Endodermal cell (in vitro differentiated cells): ENCODE data around the gene CST9. TPM values are rescaled to one million over a fixed set of nuclear protein-coding genes. Genes with fewer than 3 reads are reported as not detected.
A peak's percentile ranks its signal among the peaks of the same experiment; 100 is the strongest.
"Not testable (repeated sequence)": the region's sequence is repeated elsewhere in the genome, so short reads cannot be mapped to it uniquely, and the experiment has no call there.

Source experiments
- DNase-seq: peaks from one replicate; pipeline ENCODE4 v3.0.0-alpha.2; 2017
- H3K27ac ChIP-seq: 2 replicates; pipeline ENCODE4 v1.5.1; 2013; ENCODE audit warnings: mild to moderate bottlenecking, low read depth, low read length, moderate library complexity
- H3K27me3 ChIP-seq: 2 replicates; pipeline ENCODE4 v1.6.1; 2013; ENCODE audit warnings: mild to moderate bottlenecking, low read length, moderate library complexity; ENCODE audit not compliant: insufficient read depth, control insufficient read depth, poor library complexity, severe bottlenecking
- H3K36me3 ChIP-seq: 2 replicates; pipeline ENCODE4 v1.7.0; 2013; ENCODE audit warnings: mild to moderate bottlenecking, low read length, moderate library complexity; ENCODE audit not compliant: control insufficient read depth, insufficient read depth
- H3K4me1 ChIP-seq: one replicate; pipeline ENCODE4 v1.7.0; 2013; ENCODE audit warnings: low read length; ENCODE audit not compliant: control insufficient read depth, insufficient read depth
- H3K4me3 ChIP-seq: 2 replicates; pipeline ENCODE4 v1.5.1; 2013; ENCODE audit warnings: mild to moderate bottlenecking, low read length, moderate library complexity
- H3K9ac ChIP-seq: 2 replicates; pipeline ENCODE4 v1.6.1; 2013; ENCODE audit warnings: mild to moderate bottlenecking, low read length, moderate library complexity; ENCODE audit not compliant: poor library complexity, severe bottlenecking; ENCODE audit errors: extremely low read depth
- H3K9me3 ChIP-seq: 2 replicates; pipeline ENCODE4 v1.6.1; 2013; ENCODE audit warnings: mild to moderate bottlenecking, low read length, moderate library complexity; ENCODE audit not compliant: control insufficient read depth
- H3K27ac Mint-ChIP-seq: 2 replicates; pipeline ENCODE4 v1.8.0; 2020; ENCODE audit warnings: mixed read lengths
- H3K27me3 Mint-ChIP-seq: 2 replicates; pipeline ENCODE4 v1.8.0; 2021; ENCODE audit warnings: mild to moderate bottlenecking, mixed read lengths; ENCODE audit not compliant: insufficient read depth
- H3K36me3 Mint-ChIP-seq: 2 replicates; pipeline ENCODE4 v1.8.0; 2020; ENCODE audit warnings: low read depth, mixed read lengths
- H3K4me1 Mint-ChIP-seq: 2 replicates; pipeline ENCODE4 v1.8.0; 2020; ENCODE audit warnings: mixed read lengths
- H3K4me3 Mint-ChIP-seq: 2 replicates; pipeline ENCODE4 v1.8.0; 2020; ENCODE audit warnings: mild to moderate bottlenecking, moderate library complexity, mixed read lengths
- H3K9me3 Mint-ChIP-seq: 2 replicates; pipeline ENCODE4 v1.8.0; 2020; ENCODE audit warnings: mild to moderate bottlenecking, mixed read lengths
- CTCF ChIP-seq: fragments of 200-600 bp; sonication (generic); conservative IDR thresholded peaks from 2 replicates; pipeline ENCODE4 v1.5.0; 2021; ENCODE audit warnings: antibody characterized with exemption, mild to moderate bottlenecking
- WGBS, 2 experiments: methylation state at CpG; one replicate each; pipeline versions ENCODE4 v1.1.5 to v1.1.7; 2013; ENCODE audit warnings: missing lambda C conversion rate in 2 of 2, mixed read lengths in 1 of 2; ENCODE audit not compliant: insufficient coverage in 1 of 2, insufficient read length in 1 of 2; 5-methylcytosine and 5-hydroxymethylcytosine counted together
- total RNA-seq, 2 donors: library from RNA; stranded (reverse); fragmentation: NEBNext Ultra II Directional in 1 of 2; extraction: Animal tissue kit (Norgen Biotek cat#: 25700) in 1 of 2; gene quantifications; 2 replicates in 1 of 2; 3 replicates in 1 of 2; pipeline ENCODE4 v1.2.1, GENCODE V29; 2021

CST9 gene
- total RNA-seq, 2 donors from 2014 or later = not detected

- Histone ChIP-seq H3K36me3 (no peaks in the 10 kb centered on the region), H3K4me1 (peaks cover 7% of the 10 kb centered on the region), H3K9ac (no peak overlapping the region), H3K27me3 (no peaks in the 10 kb centered on the region), H3K27ac (no peak overlapping the region), H3K9me3 (no peaks in the 10 kb centered on the region), H3K4me3 (peak overlapping the region; percentile 91)
- no peak for TF ChIP-seq CTCF
- WGBS, 2 experiments = 90% methylated on average over 10 to 19 of the region's 19 CpGs
- H3K27me3 Mint-ChIP-seq = peaks cover 14% of the 10 kb centered on the region
- peaks cover 14% of the 10 kb centered on the region for H3K4me1 Mint-ChIP-seq
- no peak for DNase-seq
- H3K36me3 Mint-ChIP-seq = peaks cover 22% of the 10 kb centered on the region
- no peak overlapping the region for H3K27ac Mint-ChIP-seq
- H3K9me3 Mint-ChIP-seq = no peaks in the 10 kb centered on the region
- peak overlapping the region; percentile 74 for H3K4me3 Mint-ChIP-seq
Observed at GRCh38 chr20:23636182-23636907, 30.6 kb upstream of the CST9 start.

GRCh38 chr20:23635768-23636090 is 30.0 kb upstream of the CST9 start:
- H3K27me3 Mint-ChIP-seq = peaks cover 14% of the 10 kb centered on the region
- H3K4me3 ChIP-seq, H3K27me3 ChIP-seq, H3K36me3 ChIP-seq, H3K9ac ChIP-seq, H3K27ac Mint-ChIP-seq, H3K27ac ChIP-seq, H3K9me3 ChIP-seq, H3K4me1 ChIP-seq, H3K9me3 Mint-ChIP-seq, DNase-seq: not testable (repeated sequence)
- 93% methylated on average over 1 of the region's 2 CpGs; no CpG with 5 or more reads in 1 of the 2 experiments for WGBS, 2 experiments
- peaks cover 14% of the 10 kb centered on the region for H3K4me1 Mint-ChIP-seq
- peak overlapping the region; percentile 74 for H3K4me3 Mint-ChIP-seq
- H3K36me3 Mint-ChIP-seq = peaks cover 22% of the 10 kb centered on the region

- Histone ChIP-seq H3K9me3 (no peaks in the 10 kb centered on the region), H3K27ac (no peak overlapping the region), H3K36me3 (no peaks in the 10 kb centered on the region), H3K4me3 (no peak overlapping the region), H3K9ac (no peak overlapping the region), H3K27me3 (no peaks in the 10 kb centered on the region), H3K4me1 (peaks cover 7% of the 10 kb centered on the region)
- peaks cover 14% of the 10 kb centered on the region for H3K4me1 Mint-ChIP-seq
- peaks cover 14% of the 10 kb centered on the region for H3K27me3 Mint-ChIP-seq
- DNase-seq = no peak
- 85 to 98% methylated on average over 7 to 12 of the region's 12 CpGs for WGBS, 2 experiments
- H3K4me3 Mint-ChIP-seq = no peak overlapping the region
- H3K27ac Mint-ChIP-seq = no peak overlapping the region
- no peaks in the 10 kb centered on the region for H3K9me3 Mint-ChIP-seq
- TF ChIP-seq CTCF = no peak
- H3K36me3 Mint-ChIP-seq = peaks cover 22% of the 10 kb centered on the region
Observed at GRCh38 chr20:23634985-23635767, 29.5 kb upstream of the CST9 start.
